ENCODE data around the gene PVALEF.

- TF ChIP-seq POLR2A (IDR thresholded peaks at IDR 0.05; ENCODE audit: low read length) (no peak), GATA1 (IDR thresholded peaks at IDR 0.05; ENCODE audit: low read depth, low read length) (no peak)
Measured at GRCh38 chr17:81197831-81198490, 32.7 kb downstream of the PVALEF start.
